ENCODE data around the gene HCK.

GRCh38 chr20:32019156-32019510 is 32.9 kb upstream of the HCK start:
- TF ChIP-seq CTCF (IDR thresholded peaks at IDR 0.05; ENCODE audit: borderline replicate concordance, extremely low read depth, low read length, poor library complexity, severe bottlenecking), result no peak
- TF ChIP-seq EZH2 (IDR thresholded peaks at IDR 0.05; ENCODE audit: borderline replicate concordance, low read depth, low read length, severe bottlenecking), result no peak
